ENCODE results near the gene COL5A1.

The COL5A1 gene

DNA sequence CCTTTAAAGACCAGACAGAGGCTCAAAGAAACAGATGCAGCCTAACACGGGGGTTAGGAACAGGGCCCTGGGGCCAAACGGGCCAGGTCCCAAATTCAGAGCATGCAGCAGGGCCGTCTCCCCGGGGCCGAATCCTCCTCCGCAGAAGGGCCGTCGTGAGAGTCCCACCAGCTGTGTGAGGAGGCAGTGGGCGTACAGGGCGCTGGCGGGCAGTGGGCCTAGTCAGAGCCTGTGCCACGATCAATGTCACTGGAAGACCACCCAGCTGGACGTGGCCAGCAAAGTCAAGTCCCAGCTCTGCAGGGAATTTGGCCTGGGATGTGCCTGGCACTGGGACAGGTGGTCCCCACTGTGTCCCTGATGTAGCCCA, 223.2 kb downstream of the COL5A1 start:
- no peak for DNase-seq

DNA sequence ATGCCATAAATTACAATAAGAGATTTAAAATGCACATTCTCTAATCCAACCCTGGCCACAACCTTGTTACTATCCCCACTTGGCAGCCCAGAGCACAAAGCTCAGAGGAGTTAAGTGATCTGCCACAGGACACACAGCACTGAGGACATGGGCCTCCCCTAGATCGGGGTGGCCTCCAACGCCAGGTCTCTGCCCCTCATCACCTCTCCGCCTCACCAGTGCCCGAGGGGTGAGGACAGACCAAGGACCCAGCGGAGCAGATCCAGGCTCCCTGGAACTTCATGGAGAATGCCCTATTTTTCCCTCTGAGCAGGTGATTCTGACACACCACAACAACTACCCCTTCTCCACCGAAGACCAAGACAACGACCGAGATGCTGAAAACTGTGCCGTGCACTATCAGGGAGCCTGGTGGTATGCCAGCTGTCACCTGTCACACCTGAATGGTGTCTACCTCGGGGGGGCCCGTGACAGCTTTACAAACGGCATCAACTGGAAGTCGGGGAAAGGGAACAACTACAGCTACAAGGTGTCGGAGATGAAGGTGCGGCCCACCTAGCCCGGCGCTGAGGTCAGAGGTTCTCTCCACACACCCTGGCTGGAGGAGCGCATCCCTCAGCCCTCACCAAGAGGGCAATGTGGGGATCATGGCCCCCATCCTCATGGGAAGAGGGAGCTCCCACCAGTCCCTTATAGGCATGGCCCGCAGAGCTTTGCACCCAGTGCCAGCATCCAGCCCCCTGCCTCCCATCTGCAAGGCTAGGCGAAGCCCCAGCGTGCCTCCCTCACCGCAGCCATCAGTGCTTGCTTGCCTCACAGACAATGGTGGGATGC, 226.5 kb downstream of the COL5A1 start:
- no peak for DNase-seq

DNA sequence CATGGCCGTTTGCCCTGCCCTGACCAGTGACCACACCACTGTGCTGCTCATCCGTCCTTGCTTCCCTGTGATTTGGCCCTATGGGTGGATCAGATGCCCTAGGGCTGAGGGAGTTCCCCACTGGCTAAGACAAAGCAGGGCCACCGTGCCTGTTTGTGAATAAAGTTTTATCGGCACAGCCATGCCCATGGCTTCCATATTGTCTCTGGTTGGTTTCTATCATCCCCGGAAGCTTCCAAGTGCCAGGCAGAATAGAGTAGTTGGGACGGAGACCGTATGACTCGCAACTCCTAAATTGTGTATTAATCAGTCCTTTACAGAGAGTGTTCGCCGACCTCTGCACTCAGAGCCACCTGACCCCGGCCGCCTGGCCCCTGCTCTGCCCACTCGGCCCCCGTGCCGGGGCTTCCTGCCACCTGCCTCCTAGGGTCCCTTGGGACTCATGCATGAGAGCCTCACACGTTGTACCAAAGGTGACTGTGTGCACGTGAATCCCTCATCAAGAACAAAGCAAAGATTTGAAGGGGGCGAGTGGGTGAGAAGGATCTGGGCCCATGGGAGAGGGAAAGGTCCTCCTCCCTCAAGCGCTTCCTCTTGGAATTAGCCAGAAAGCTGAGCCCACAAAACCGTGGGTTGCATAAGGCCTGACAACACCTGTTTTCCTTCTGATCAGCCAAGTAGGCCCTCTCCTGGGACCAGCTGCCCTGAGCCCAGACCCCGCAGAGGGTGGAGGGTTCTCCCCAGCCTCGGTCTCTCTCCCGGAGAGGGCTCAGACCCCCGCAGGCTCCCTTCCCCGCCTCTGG, 227.3 kb downstream of the COL5A1 start:
- DNase-seq: no peak

DNA sequence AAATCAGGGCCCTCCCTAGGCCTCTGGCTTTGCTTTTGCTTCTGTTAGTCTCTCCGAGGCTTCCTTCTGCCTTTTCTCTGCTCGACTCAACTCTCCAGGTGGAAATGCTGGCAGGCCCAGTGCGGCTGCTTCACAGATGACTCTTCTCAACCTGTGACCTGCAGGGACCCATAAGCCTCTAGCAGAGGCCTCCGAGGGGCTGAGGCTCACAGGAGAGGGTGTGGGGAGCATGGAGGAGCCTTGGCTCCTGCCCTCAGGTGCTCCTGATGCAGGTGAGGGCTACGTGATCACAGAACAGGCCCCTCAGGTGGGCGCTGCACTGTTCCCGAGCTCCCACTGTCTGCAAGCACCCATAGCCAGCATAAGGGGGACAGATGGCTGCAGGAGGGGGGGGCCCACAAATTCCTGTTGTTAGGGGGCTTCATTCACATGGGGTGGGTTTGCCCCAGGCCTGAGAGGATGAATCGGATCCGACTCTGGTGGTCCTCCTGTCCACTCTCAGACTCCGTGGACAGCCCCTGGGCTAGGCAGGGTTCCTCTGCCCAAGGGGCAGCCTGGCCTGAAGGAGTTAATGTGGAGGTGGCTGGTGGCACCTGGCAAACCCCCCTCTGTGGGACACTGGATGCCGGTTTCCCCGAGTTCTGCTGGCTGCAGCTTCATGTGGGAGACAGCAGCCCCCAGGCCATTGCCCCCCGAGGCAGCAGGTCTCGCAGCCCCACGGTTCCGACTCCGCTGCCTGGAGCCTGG, 228.1 kb downstream of the COL5A1 start:
- DNase-seq: no peak

DNA sequence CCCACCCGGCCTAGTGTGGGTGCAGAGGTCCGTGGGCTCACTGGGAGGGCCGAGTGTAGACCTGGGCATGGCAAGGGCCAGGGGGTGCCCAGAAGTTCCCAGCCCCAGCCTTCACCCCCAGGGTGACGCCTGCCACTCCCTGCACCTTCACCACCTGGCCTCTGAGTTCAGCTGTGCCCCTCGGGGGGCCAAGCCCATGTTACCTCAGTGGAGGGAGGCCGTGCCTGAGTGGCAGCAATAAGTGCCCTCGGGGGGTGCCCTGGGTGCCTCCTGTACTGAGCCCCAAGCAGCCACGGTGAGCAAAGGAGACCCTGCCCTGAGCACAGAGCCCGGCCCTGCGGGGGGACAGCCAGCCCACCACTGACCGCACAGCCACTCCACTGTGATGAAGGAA, 228.7 kb downstream of the COL5A1 start:
- DNase-seq: no peak

DNA sequence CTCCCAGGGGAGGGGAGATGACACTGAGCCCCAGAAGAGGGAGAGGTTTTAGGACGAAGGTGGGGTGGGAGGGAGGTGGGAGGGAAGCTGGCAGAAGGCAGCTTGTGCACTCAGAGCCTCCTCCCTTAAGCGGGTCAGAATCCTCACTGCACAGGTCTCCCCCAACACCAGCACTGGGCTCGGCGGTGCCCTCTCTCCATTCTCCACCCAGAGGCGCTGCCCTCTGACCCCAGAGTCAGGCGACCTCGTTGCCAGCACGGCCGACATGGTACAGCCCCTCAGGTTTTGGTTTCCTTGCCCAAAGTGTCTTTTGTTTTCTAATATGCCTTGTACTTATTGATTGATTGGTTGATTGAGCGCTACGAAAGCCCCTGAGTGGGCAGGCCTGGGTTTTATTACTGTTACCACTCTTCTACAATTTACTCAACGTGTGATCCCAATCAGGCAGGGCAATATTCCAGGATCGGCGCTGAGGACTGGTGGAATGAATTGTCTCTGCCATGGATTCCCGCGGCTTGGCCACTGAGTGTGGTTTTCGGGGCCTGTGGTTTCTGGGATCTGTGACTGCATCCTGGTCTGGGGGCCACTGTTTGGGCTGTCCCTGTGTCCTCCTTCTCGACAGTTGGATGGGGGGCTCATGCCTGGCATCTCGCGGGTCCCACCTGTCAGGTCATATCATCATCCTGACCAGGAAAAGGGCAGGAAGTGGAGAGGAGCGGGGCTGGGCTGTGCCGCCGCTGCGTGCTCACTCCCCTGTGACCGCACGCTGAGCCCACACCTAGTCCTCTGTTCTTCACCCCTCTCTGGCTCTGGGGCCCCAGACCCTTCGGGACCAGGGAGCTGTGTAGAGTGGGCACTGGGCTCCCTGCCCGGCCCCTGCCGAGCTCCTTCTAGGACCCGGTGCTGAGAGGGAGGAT, 229.4 kb downstream of the COL5A1 start:
- no peak for DNase-seq

DNA sequence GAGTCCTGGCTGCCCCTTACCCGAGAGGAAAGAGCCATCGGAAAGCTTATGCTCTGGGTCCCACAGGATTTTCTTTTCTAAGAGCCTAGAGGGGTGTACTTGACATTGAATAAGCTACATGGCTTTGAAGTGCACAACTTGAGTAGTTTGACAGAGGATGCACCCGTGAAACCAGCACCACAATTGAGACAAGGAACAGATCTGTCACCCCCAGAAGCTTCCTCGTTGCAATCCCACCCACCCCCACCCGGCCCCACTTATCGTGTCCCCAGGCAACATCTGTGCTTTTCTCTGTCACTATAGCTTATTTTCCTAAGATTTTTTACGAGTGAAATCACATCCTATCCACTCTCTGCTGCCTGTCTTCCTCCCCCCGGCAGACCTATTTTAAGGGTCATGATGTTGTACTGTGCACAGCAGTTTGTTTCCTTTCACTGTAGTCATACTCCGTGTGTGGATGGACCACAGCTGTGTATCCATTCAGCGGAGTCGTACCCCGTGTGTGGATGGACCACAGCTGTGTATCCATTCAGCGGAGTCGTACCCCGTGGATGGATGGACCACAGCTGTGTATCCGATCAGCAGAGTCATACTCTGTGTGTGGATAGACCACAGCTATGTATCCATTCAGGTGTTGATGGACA, 230.2 kb downstream of the COL5A1 start:
- no peak for DNase-seq

DNA sequence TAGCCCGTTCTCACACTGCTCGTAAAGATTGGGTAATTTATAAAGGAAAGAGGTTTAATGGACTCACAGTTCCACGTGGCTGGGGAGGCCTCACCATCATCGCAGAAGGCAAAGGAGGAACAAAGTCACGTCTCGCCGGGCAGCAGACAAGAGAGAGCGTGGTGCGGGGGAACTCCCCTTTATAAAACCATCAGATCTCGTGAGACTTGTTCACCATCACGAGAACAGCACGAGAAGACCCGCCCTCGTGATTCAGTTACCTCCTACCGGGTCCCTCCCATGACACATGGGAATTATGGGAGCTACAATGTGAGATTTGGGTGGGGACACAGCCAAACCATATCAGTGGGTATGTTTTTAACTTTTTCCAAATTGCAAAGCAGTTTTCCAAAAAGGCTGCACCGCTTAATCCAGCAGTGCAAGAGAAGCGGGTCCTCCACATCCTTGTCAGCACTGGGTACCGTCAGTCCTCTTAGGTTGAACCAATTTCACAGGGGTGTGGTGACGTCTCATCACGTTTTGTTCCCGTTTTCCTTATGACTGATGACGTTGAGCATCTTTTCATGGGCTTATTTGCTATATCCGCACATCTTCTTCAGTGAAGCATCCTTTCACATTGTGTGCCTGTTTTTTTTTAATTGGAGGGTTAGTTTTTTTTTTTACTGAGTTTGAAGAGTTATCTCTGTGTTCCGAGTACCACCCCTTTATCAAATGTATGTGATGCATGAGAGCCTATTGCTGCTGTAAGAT, 231.1 kb downstream of the COL5A1 start:
- DNase-seq: no peak

DNA sequence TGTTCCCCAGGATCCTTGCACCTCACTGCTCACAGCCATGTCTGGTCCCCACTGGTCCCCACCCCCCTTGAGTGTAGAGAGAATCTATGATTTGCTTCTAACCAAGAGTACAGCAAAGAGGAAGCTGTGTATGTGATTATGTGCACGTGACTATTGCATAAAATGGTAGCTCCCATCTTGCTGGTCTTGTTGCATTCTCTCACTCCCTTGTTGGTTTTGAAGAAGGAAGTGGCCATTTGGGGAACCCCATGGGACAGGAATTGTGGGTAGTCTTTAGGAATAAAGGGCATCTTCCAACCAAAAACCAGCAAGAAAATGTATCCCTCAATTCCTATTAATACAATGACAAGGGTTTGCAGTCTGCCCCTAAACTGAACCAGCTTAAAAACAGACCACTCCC, 233.8 kb downstream of the COL5A1 start:
- DNase-seq: no peak

DNA sequence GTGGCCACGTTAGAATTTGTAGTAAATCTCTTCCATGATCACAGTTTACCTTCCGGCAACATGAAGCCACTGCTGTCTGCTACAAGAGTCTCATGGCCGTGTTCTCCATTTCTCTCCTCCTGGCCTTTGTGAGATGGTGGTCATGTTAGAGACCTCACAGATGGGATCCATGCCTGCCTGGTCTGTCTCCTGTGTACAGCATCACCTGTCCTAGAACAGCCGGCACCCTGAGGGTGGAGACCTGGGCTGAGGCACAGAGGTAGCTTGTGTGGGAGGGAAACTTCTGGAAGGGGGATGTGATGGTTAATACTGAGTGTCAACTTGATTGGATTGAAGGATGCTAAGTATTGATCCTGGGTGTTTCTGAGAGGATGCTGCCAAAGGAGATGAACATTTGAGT, 235.9 kb downstream of the COL5A1 start:
- DNase-seq: no peak

DNA sequence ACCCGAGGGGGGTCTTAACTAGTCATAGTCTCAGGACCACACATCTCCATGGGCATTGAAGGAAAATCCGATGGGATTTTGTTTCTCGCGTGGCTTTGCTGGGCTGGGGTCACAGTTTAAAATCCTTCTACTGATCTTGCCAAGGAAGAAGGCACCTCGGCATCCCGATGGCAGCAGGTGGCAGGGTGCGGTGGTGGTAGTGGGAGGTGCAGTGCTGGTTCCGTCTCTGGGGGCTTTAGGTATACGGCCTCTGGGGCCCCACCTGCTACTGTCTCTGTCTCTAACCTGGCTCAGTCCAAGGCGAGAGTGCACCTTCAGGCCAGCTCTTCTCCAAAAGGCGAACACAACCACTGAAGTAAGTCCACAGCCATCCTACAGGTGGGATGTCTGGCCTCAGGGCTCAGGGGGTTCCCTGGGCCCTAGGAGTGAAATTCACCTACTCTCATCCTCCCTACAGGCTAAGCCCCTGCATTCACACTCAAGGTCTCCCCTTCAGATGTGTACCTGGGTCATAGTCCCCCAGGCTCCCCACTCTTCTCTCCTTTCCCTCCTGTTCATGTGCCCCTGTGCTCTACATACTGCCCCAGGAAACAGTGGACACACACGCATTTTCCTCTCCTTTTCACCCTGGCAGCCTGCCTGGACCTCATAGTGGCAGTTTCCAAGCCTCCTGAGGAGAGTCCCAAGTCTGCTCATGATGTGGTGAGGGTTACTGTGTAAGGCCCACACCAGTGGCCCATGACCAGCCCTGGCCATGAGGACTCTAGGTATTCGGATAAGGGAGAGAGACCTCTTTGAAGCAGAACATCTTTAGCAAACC, 238.3 kb downstream of the COL5A1 start:
- DNase-seq: no peak

DNA sequence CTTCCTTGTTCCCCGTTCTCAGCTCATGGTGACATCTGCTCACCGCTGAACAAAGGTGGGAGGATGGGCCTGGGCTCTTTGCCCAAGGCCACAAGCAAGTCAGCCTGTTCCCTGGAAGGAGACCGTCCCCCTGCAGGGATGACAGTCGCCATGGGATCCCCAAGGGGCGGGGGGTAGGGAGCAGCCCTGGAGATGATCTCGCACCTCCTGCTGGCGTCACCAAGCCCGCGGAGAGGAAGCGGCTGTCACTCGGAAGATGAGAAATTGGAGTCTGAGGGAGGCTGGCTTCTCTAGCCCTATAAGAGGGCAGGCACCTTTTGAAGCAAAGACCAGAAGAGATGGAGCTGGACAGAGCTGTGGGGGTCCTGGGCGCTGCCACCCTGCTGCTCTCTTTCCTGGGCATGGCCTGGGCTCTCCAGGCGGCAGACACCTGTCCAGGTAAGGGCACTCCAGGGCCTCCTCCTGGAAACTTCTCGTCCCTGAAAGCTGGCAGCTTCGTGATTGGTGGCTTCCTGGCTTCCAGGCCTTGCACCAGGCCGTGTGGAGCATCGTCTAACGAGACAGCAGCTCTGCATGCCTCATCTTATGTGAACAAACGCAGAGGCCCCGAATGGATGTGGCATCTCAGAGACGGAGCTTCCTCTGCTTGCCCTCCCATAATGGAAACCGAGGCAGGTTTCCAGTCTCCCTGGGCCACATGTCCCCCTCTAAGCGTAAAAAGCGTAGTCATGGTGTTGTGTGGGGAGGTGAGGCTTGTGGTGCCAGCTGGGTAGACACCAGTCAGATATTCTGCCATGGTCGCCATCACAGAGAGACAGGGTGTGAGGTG, 239.1 kb downstream of the COL5A1 start, which contains the start of gene FCN2:
Gene FCN2, plus strand, starts transcription at position 327 of the 829 bp plus-strand sequence. Its CDS starts 12 bp downstream, at position 339.
- DNase-seq: no peak

DNA sequence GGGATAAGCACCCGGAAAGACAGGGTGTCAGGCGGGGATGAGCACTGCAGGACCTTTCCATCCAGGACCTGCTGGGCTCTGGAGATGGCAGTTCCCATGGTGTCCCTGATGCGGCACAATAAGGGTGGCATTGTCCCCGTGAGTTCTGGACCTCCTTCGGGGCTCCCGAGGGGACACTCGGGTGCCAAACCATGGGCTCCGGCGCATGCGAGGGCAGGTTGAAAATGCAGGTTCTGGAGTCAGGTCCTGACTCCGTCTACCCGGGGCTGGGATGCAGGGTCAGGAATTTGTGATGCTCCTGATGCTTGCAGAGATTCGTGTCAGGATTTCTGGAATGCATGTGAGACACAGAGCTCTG, 239.7 kb downstream of the COL5A1 start:
- no peak for DNase-seq

DNA sequence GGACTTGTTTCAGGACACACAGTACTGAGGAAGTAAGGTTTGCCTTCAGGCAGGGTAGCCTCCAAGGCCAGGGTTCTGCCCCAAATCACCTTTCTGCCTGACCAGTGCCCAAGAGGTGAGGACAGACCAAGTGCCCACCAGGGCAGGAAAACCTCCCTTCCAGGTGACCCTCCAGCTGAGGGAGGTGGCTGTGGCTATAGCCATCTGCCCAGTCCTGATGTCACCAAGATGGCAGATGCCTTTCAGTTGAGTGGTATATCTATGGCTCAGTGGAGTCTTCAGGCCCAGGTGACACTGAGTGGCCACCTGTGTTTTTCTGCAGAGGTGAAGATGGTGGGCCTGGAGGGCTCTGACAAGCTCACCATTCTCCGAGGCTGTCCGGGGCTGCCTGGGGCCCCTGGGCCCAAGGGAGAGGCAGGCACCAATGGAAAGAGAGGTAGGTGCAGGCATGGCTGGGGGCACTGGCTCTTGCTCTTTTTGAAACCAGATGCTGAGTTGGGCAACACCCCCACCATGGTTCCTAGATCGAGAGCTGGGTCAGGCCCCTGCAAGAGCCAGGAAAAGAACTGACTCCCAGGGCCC, 240.7 kb downstream of the COL5A1 start:
- no peak for DNase-seq

DNA sequence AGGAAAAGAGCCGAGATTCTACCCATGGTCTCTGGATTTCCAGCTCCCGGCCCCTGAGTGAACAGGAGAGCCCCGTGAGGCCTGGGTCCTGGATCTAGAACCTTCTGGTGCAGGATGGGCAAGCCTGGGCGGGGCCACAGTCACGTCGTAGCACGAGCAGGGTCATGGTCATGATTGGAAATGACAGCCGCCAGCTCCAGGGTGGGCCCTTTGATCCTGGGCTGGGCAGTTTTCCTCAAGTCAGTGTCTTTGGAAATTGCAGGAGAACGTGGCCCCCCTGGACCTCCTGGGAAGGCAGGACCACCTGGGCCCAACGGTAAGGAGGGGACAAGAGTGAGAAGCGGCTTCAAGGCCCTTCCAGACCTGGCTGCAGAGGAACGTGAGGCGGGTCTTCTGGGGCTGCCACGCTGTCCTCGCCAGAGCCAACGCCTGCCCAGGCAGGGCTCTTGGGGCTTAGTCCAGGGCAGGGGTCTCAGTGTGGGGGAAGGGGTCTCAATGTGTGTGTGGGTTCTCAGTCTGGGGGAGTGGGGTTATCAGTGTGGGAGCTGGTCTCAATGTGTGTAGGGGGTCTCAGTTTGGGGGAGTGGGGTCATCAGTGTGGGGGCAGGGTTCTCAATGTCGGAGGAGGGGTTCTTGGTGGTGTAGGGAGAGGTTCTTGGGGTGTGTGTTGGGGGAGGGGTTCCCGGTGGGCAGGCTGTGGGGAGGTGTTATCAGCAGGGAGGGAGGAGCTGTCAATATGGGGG, 241.6 kb downstream of the COL5A1 start:
- DNase-seq: no peak

DNA sequence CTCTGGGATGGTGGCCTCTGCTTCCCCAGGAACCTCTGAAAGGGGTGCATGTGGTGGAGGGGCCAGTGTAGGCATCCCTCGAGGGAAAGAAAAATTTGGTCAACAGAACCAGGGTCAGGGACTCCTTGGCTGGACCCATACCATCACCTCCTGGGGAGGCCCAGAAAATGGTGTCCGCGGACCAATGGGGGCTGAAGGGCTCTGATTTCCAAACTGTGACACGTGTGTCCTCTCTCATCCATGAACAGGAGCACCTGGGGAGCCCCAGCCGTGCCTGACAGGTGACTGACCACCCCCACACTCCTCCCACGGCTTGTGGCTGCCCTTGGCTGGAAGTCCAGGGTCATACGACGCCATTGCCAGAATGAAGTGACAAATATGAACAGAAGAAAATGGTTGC, 242.9 kb downstream of the COL5A1 start:
- no peak for DNase-seq

DNA sequence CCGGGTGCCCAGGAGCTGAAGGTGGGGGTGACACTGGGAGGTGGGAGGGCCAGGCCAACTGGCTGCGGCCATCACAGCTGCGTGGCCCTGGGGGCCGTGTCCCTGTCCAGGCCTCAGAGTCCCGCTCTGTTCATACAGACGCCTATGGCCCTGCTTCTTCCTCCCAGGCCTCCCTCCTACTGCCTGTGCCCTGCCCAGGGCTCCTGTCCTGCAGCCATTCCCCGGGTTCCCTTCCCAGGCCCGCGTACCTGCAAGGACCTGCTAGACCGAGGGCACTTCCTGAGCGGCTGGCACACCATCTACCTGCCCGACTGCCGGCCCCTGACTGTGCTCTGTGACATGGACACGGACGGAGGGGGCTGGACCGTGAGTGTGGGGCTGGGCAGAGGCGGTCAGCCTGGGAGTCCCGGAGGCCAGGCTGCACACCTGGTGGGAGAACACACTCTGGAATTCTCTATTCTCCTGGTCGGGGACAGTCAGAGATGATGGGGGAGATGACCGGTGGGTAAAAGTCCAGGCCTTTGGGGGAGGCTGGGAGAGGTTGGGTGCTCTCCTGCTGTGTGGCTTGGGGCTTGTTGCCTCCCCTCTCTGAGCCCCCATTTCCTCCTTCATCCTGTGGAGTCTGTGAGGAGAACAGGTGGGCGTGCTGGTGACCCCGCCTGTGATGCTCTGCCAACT, 243.5 kb downstream of the COL5A1 start:
- DNase-seq: no peak
